Loucy (cell line): ENCODE measurements around the gene SPATA31D1.
"Not testable (repeated sequence)": the region's sequence is repeated elsewhere in the genome, so short reads cannot be mapped to it uniquely, and the experiment has no call there.

Source experiments
- CTCF ChIP-seq: fragments of 200-600 bp; sonication (generic); conservative IDR thresholded peaks from 2 replicates; pipeline ENCODE4 v1.5.1; 2014; ENCODE audit warnings: mild to moderate bottlenecking, antibody characterized with exemption, low read length
- EZH2phosphoT487 ChIP-seq: fragments of 200-600 bp; IDR thresholded peaks from 2 replicates; pipeline ENCODE4 v1.6.1; 2018; ENCODE audit warnings: antibody characterized with exemption, mild to moderate bottlenecking, moderate library complexity, borderline replicate concordance

- TF ChIP-seq EZH2phosphoT487, CTCF: not testable (repeated sequence)
These were observed at the start of gene SPATA31D1 for GRCh38 chr9:81988472-81988871.
